HFF-Myc (cell line): Measurements from ENCODE around the gene CDCA4.
A peak's percentile ranks its signal among the peaks of the same experiment; 100 is the strongest.

Source experiments
- DNase-seq: peaks from one replicate; pipeline ENCODE4 v3.0.0-alpha.2; 2011; ENCODE audit warnings: low read depth; ENCODE audit errors: extremely low read depth
- H3K4me3 ChIP-seq: replicated peaks from 2 replicates; pipeline ENCODE4 v1.5.1; 2011; ENCODE audit warnings: low read depth, mild to moderate bottlenecking, control low read depth, low read length
- TF ChIP-seq, protein P1 (sequence below): IDR thresholded peaks from 2 replicates; pipeline ENCODE4 v1.5.1; 2012; ENCODE audit warnings: mild to moderate bottlenecking, low read depth, low read length, control low read depth; ENCODE audit errors: missing control alignments

CDCA4 gene

GRCh38 chr14:104973135-104973384 lies 47.8 kb downstream of the CDCA4 start:
- H3K4me3 ChIP-seq: no peak overlapping the region; the same call in 1 of the 2 replicates
- no peak for DNase-seq
- TF ChIP-seq, protein P1, sequence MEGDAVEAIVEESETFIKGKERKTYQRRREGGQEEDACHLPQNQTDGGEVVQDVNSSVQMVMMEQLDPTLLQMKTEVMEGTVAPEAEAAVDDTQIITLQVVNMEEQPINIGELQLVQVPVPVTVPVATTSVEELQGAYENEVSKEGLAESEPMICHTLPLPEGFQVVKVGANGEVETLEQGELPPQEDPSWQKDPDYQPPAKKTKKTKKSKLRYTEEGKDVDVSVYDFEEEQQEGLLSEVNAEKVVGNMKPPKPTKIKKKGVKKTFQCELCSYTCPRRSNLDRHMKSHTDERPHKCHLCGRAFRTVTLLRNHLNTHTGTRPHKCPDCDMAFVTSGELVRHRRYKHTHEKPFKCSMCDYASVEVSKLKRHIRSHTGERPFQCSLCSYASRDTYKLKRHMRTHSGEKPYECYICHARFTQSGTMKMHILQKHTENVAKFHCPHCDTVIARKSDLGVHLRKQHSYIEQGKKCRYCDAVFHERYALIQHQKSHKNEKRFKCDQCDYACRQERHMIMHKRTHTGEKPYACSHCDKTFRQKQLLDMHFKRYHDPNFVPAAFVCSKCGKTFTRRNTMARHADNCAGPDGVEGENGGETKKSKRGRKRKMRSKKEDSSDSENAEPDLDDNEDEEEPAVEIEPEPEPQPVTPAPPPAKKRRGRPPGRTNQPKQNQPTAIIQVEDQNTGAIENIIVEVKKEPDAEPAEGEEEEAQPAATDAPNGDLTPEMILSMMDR: no peak

DNA sequence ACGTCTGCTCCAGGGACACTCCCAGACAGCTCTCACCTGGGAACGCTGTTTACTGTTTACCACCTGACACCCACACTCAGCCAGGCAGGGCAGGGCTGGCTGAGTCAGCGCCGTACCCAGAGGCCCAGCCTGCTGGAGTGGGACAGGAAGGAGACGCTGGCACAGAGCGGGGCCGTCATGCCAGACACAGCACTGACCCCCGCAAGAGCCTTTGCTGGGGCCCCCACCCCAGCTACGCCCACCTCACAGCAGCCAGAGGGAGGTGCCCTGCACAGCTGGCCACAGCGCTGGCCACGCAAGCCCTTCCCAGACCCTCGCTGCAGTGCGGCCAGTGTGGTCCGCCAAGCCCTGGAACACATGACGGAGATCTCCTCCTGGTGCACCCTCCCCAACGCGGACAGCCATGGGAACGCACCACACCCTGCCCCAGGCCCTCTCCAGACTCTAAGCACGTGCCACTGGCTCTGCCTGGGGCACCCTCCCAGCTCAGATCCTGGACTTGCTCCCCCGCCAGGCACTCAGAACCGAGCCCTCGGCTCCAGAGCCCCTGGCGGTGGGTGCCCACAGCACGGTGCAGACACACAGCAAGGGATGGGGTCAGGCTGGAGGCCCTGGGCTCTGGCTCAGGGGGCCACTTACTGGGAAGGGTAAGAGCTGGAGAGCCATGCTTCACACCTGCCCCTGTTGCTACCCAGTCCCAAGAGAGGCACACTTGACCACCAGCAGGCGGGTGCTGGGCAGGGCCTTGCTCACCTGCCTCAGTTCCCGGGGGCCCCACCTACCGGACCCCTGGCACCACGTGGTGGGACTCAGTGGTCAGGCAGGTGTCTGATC lies 48.4 kb downstream of the CDCA4 start:
- DNase-seq: no peak
- TF ChIP-seq, protein P1: no peak
- no peak overlapping the region for H3K4me3 ChIP-seq

DNA sequence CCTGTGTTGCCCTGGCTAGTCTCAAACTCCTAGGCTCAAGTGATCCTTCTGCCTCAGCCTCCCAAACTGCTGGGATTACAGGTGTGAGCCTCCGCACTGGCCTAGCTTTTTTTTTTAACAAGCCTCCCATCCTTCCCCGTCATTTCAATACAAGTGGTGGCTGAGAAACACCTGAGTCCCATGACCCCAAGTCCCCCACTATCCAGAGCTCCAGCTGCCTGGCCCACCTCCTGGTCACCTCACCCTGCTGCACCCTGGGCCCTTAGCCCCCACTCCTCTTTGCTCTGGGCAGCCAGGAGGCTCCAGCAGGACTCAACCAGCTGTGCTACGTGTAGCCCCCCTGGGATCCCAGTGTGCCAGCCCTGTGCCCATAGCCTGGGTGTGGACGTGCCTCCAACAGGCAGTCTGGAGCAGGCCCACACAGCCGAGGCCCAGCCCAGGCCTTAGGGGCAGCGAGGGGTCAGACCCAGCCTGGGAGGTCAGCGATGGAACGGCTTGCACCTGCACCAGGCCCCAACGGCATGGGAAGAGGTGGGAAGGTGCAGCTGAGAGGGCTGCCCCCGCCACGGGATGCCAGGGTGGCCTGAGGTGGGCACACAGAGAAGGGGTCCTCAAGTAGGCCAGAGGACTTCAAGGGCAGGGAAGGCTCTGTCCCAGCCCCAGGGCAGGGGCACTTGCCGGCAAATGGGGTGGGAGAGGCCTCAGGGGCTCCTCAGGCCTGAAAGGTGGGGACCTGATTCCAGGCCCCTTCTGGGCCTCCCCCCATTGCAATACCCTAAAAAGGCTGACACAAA lies 49.2 kb downstream of the CDCA4 start:
- no peak for DNase-seq
- TF ChIP-seq, protein P1: no peak

DNA sequence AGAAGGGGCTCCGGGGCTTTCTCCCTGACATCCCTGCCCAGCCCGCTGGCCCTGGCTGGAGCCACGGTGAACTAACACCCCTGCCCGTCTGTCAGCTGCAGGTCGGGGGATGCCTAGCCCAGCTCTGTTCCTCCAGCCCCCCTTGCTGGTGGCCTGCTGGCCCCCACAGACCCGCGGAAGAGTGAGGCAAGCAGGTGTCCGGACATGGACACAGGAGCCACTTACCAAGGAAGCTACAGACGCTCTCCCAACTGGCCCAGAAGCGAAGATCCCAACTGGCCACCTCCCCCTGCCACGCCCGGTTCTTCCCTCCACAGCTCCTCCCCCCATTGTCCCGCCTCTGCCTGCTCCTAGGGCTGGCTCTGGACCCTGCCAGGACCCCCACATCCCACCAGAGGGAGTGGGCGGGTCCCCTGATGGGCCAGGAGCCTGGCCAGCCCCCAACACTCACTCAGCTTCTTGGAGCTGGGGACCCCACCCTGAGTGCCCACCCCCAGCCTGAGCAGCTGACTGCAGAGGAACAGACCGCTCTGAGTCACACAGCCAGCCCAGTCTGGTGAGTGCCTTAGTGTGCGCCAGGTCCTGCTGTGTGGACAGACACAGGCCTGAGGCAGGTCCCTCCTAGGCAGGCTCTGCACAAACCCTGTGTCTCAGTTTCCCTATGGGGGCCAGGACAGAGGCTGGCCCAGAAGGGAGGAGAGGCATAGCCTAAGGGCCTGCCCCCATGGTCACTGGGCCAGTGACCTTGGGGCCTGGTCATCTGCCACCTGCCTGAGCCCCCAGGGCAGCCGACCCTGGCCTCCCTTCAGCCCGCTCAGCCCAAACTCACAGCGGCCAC lies 50.4 kb downstream of the CDCA4 start:
- TF ChIP-seq, protein P1: no peak
- DNase-seq: peak; percentile 59
- peak overlapping the region; percentile 16 for H3K4me3 ChIP-seq

More for the DNA sequence above, 49.2 kb downstream of the CDCA4 start:
- H3K4me3 ChIP-seq: no peak overlapping the region

DNA sequence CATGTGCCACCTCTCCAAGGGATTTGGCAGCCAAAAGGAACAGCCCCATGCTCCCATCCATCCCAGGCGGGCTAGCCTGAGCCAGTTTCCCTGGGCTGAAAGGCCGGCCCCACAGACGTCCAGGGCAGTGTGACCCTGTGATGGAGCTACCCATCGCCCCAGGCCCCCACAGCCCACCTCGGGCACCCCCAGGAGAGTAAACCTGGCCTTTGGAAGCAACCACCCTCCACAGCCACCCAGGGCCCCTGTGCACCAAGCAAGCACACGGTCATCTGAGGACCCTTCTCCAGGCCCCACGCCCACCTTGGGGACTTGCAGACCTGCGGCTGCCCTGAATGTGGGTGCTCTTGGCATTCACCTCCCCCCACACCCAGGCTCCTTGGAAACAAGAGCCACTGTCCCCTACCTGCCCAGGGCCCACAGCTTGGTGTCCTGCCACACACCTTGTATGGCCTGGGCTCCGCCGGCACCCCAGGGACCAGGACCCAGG lies 51.1 kb downstream of the CDCA4 start:
- TF ChIP-seq, protein P1: no peak
- H3K4me3 ChIP-seq: peak overlapping the region; percentile 16
- DNase-seq: no peak
